ENCODE results near the gene TFRC.

GRCh38 chr3:196008929-196009328, 73.0 kb downstream of the TFRC start:
- TF ChIP-seq, protein P1, sequence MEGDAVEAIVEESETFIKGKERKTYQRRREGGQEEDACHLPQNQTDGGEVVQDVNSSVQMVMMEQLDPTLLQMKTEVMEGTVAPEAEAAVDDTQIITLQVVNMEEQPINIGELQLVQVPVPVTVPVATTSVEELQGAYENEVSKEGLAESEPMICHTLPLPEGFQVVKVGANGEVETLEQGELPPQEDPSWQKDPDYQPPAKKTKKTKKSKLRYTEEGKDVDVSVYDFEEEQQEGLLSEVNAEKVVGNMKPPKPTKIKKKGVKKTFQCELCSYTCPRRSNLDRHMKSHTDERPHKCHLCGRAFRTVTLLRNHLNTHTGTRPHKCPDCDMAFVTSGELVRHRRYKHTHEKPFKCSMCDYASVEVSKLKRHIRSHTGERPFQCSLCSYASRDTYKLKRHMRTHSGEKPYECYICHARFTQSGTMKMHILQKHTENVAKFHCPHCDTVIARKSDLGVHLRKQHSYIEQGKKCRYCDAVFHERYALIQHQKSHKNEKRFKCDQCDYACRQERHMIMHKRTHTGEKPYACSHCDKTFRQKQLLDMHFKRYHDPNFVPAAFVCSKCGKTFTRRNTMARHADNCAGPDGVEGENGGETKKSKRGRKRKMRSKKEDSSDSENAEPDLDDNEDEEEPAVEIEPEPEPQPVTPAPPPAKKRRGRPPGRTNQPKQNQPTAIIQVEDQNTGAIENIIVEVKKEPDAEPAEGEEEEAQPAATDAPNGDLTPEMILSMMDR (conservative IDR thresholded peaks at IDR 0.05; ENCODE audit: low read depth in 2 of 2): no peak
- TF ChIP-seq EZH2 (IDR thresholded peaks at IDR 0.05; ENCODE audit: low read depth, unreplicated experiment) (no peak), POLR2AphosphoS5 (IDR thresholded peaks at IDR 0.05; ENCODE audit: low read depth) (no peak), EZH2phosphoT487 (IDR thresholded peaks at IDR 0.05; ENCODE audit: unreplicated experiment) (no peak), JUNB (IDR thresholded peaks at IDR 0.05; ENCODE audit: unreplicated experiment) (no peak), REST (IDR thresholded peaks at IDR 0.05; ENCODE audit: unreplicated experiment) (no peak), ZNF114 (CRISPR knock-in tag; IDR thresholded peaks at IDR 0.05) (no peak), CREB1 (CRISPR knock-in tag; IDR thresholded peaks at IDR 0.05; ENCODE audit: low read depth) (no peak), STAT1 (IDR thresholded peaks at IDR 0.05; ENCODE audit: unreplicated experiment) (no peak), ZNF331 (CRISPR knock-in tag; IDR thresholded peaks at IDR 0.05; ENCODE audit: low read depth) (no peak)
- TF ChIP-seq, protein P2, sequence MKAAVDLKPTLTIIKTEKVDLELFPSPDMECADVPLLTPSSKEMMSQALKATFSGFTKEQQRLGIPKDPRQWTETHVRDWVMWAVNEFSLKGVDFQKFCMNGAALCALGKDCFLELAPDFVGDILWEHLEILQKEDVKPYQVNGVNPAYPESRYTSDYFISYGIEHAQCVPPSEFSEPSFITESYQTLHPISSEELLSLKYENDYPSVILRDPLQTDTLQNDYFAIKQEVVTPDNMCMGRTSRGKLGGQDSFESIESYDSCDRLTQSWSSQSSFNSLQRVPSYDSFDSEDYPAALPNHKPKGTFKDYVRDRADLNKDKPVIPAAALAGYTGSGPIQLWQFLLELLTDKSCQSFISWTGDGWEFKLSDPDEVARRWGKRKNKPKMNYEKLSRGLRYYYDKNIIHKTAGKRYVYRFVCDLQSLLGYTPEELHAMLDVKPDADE (IDR thresholded peaks at IDR 0.05): no peak
- TF ChIP-seq, protein P3, sequence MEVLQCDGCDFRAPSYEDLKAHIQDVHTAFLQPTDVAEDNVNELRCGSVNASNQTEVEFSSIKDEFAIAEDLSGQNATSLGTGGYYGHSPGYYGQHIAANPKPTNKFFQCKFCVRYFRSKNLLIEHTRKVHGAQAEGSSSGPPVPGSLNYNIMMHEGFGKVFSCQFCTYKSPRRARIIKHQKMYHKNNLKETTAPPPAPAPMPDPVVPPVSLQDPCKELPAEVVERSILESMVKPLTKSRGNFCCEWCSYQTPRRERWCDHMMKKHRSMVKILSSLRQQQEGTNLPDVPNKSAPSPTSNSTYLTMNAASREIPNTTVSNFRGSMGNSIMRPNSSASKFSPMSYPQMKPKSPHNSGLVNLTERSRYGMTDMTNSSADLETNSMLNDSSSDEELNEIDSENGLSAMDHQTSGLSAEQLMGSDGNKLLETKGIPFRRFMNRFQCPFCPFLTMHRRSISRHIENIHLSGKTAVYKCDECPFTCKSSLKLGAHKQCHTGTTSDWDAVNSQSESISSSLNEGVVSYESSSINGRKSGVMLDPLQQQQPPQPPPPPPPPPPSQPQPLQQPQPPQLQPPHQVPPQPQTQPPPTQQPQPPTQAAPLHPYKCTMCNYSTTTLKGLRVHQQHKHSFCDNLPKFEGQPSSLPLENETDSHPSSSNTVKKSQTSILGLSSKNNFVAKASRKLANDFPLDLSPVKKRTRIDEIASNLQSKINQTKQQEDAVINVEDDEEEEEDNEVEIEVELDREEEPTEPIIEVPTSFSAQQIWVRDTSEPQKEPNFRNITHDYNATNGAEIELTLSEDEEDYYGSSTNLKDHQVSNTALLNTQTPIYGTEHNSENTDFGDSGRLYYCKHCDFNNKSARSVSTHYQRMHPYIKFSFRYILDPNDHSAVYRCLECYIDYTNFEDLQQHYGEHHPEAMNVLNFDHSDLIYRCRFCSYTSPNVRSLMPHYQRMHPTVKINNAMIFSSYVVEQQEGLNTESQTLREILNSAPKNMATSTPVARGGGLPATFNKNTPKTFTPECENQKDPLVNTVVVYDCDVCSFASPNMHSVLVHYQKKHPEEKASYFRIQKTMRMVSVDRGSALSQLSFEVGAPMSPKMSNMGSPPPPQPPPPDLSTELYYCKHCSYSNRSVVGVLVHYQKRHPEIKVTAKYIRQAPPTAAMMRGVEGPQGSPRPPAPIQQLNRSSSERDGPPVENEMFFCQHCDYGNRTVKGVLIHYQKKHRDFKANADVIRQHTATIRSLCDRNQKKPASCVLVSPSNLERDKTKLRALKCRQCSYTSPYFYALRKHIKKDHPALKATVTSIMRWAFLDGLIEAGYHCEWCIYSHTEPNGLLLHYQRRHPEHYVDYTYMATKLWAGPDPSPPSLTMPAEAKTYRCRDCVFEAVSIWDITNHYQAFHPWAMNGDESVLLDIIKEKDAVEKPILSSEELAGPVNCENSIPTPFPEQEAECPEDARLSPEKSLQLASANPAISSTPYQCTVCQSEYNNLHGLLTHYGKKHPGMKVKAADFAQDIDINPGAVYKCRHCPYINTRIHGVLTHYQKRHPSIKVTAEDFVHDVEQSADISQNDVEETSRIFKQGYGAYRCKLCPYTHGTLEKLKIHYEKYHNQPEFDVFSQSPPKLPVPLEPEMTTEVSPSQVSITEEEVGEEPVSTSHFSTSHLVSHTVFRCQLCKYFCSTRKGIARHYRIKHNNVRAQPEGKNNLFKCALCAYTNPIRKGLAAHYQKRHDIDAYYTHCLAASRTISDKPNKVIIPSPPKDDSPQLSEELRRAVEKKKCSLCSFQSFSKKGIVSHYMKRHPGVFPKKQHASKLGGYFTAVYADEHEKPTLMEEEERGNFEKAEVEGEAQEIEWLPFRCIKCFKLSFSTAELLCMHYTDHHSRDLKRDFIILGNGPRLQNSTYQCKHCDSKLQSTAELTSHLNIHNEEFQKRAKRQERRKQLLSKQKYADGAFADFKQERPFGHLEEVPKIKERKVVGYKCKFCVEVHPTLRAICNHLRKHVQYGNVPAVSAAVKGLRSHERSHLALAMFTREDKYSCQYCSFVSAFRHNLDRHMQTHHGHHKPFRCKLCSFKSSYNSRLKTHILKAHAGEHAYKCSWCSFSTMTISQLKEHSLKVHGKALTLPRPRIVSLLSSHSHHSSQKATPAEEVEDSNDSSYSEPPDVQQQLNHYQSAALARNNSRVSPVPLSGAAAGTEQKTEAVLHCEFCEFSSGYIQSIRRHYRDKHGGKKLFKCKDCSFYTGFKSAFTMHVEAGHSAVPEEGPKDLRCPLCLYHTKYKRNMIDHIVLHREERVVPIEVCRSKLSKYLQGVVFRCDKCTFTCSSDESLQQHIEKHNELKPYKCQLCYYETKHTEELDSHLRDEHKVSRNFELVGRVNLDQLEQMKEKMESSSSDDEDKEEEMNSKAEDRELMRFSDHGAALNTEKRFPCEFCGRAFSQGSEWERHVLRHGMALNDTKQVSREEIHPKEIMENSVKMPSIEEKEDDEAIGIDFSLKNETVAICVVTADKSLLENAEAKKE (CRISPR knock-in tag; IDR thresholded peaks at IDR 0.05): no peak
